ENCODE data around the gene SURF6.
A peak's percentile ranks its signal among the peaks of the same experiment; 100 is the strongest.

The SURF6 gene

GRCh38 chr9:133383438-133383837 is 47.5 kb upstream of the SURF6 start (continued):
- TF ChIP-seq PRDM4 (tag by site-specific recombination; IDR thresholded peaks at IDR 0.05) (no peak), ZNF10 (tag by site-specific recombination; IDR thresholded peaks at IDR 0.05) (no peak; the same call in 1 of the 2 replicates), ZNF544 (tag by site-specific recombination; IDR thresholded peaks at IDR 0.05) (no peak), ZNF701 (tag by site-specific recombination; IDR thresholded peaks at IDR 0.05) (no peak), ZNF214 (tag by site-specific recombination; IDR thresholded peaks at IDR 0.05; ENCODE audit: borderline replicate concordance) (no peak), HOXA7 (CRISPR knock-in tag; IDR thresholded peaks at IDR 0.05; ENCODE audit: borderline replicate concordance) (no peak), ZNF350 (tag by site-specific recombination; IDR thresholded peaks at IDR 0.05) (no peak), SP3 (tag by site-specific recombination; IDR thresholded peaks at IDR 0.05) (no peak), ZNF558 (tag by site-specific recombination; IDR thresholded peaks at IDR 0.05) (no peak), PRDM6 (tag by site-specific recombination; IDR thresholded peaks at IDR 0.05) (no peak), ZNF747 (tag by site-specific recombination; IDR thresholded peaks at IDR 0.05) (0 out of 2 replicates have a peak, but pooled peaks have one; percentile 69), ZNF610 (tag by site-specific recombination; IDR thresholded peaks at IDR 0.05; ENCODE audit: borderline replicate concordance) (no peak), ZFHX2 (tag by site-specific recombination; conservative IDR thresholded peaks at IDR 0.05) (no peak), ZNF366 (tag by site-specific recombination; conservative IDR thresholded peaks at IDR 0.05) (peak; percentile 72), ZNF148 (tag by site-specific recombination; IDR thresholded peaks at IDR 0.05; ENCODE audit: borderline replicate concordance) (no peak), ZNF692 (tag by site-specific recombination; IDR thresholded peaks at IDR 0.05) (no peak), ZNF26 (tag by site-specific recombination; IDR thresholded peaks at IDR 0.05) (no peak), MZF1 (tag by site-specific recombination; IDR thresholded peaks at IDR 0.05; ENCODE audit: borderline replicate concordance) (no peak), ZSCAN23 (tag by site-specific recombination; IDR thresholded peaks at IDR 0.05) (no peak), ZNF704 (tag by site-specific recombination; IDR thresholded peaks at IDR 0.05) (no peak), KLF10 (tag by site-specific recombination; IDR thresholded peaks at IDR 0.05) (no peak), ZNF449 (tag by site-specific recombination; IDR thresholded peaks at IDR 0.05) (no peak), ZNF488 (tag by site-specific recombination; IDR thresholded peaks at IDR 0.05) (no peak), ZBTB48 (tag by site-specific recombination; IDR thresholded peaks at IDR 0.05) (no peak), ZNF280C (tag by site-specific recombination; IDR thresholded peaks at IDR 0.05) (no peak)
